Measurements from ENCODE around the gene LDOC1. TPM values are rescaled to one million over a fixed set of nuclear protein-coding genes. Genes with fewer than 3 reads are reported as not detected.

The LDOC1 gene
- total RNA-seq, 1 experiment from 2014 or later = 25.6 TPM

- H3K79me2 ChIP-seq (ENCODE audit: insufficient read depth, low read length) = no peaks in the 10 kb centered on the region
- H3K4me1 ChIP-seq (ENCODE audit: insufficient read depth, low read length) = no peaks in the 10 kb centered on the region
- no peaks in the 10 kb centered on the region; a peak in 1 of 7 replicates for H3K36me3 Mint-ChIP-seq (ENCODE audit: insufficient read depth in 1 of 3, low read depth in 3 of 3)
- no peak overlapping the region for H2BK12ac ChIP-seq (ENCODE audit: insufficient read length, low read depth, low read length)
- no peak overlapping the region for H4K91ac ChIP-seq (ENCODE audit: insufficient read length, low read depth, low read length)
- H3K27ac Mint-ChIP-seq = no peak overlapping the region
- no CpG with 5 or more reads among the region's 1 CpG for WGBS (ENCODE audit: extremely low coverage, insufficient read length, low lambda C conversion rate)
- H4K5ac ChIP-seq (ENCODE audit: insufficient read length, low read depth, low read length) = no peak overlapping the region
- H3K4ac ChIP-seq (ENCODE audit: low read depth, low read length) = no peak overlapping the region
- H3K9me3 Mint-ChIP-seq = peaks cover 58 to 61% of the 10 kb centered on the region in 2 experiments
- no peak overlapping the region for H3K18ac ChIP-seq (ENCODE audit: insufficient read length, low read depth, low read length)
- H3K27me3 Mint-ChIP-seq (ENCODE audit: low read depth) = no peaks in the 10 kb centered on the region
- H2BK5ac ChIP-seq (ENCODE audit: insufficient read length, low read length) = no peak overlapping the region
- no peak overlapping the region for H4K8ac ChIP-seq (replicated peaks; ENCODE audit: insufficient read length, low read depth, low read length)
- no peak overlapping the region for H2BK15ac ChIP-seq (ENCODE audit: low read depth, low read length)
- TF ChIP-seq CTCF (conservative IDR thresholded peaks at IDR 0.05) = no peak
- H3K27ac ChIP-seq (ENCODE audit: insufficient read length, low read depth, low read length) = no peak overlapping the region
- no peaks in the 10 kb centered on the region for H4K20me1 ChIP-seq (ENCODE audit: control insufficient read depth, insufficient read depth, insufficient read length)
- no peak overlapping the region for H3K23ac ChIP-seq (ENCODE audit: insufficient read length, low read depth, low read length)
- no peak overlapping the region for H2BK120ac ChIP-seq (ENCODE audit: low read depth, low read length, poor library complexity, severe bottlenecking)
- no peak overlapping the region for H3K14ac ChIP-seq (ENCODE audit: insufficient read depth, low read length)
- no peak overlapping the region for H3K4me2 ChIP-seq (ENCODE audit: insufficient read depth, insufficient read length, low read length)
- no peak overlapping the region for H2AK5ac ChIP-seq (ENCODE audit: insufficient read length, low read length)
- no peaks in the 10 kb centered on the region for H3K79me1 ChIP-seq (ENCODE audit: insufficient read depth, low read depth, low read length, poor library complexity, severe bottlenecking)
- H3K23me2 ChIP-seq (ENCODE audit: insufficient read length, low read depth, low read length, poor library complexity, severe bottlenecking) = no peaks in the 10 kb centered on the region
- no peak overlapping the region for H2AFZ ChIP-seq (ENCODE audit: low read length)
- no peak overlapping the region for H3K56ac ChIP-seq (ENCODE audit: insufficient read length, low read depth, low read length)
- DNase-seq = no peak
- H3K9me3 ChIP-seq (ENCODE audit: control insufficient read depth, low read depth, low read length) = no peaks in the 10 kb centered on the region
- no peaks in the 10 kb centered on the region for H3K27me3 ChIP-seq (ENCODE audit: insufficient read depth, low read length)
- no peak overlapping the region for H3T11ph ChIP-seq (ENCODE audit: low read length)
- no peak overlapping the region for H2BK20ac ChIP-seq (ENCODE audit: low read depth, low read length, poor library complexity, severe bottlenecking)
- H3K9ac ChIP-seq (ENCODE audit: extremely low read depth, insufficient read length, low read length) = no peak overlapping the region
- H3K4me3 Mint-ChIP-seq = no peak overlapping the region
- no peaks in the 10 kb centered on the region for H3K4me1 Mint-ChIP-seq
These were observed 12.5 kb downstream of the LDOC1 start for GRCh38 chrX:141164406-141164805.

Measured in H9 (cell line).